ENCODE data around the gene SCAMP4. TPM values are rescaled to one million over a fixed set of nuclear protein-coding genes. Genes with fewer than 3 reads are reported as not detected.
A peak's percentile ranks its signal among the peaks of the same experiment; 100 is the strongest.

The SCAMP4 gene
- total and polyA plus RNA-seq, 2 of the 13 experiments (the other 11 are each of a cell fraction or from before 2014, with no cell fraction given) = 10.7 to 13.7 TPM

- no peak for TF ChIP-seq FUBP1 (CRISPR knock-in tag; IDR thresholded peaks at IDR 0.05; ENCODE audit: borderline replicate concordance)
These were observed 23.0 kb upstream of the SCAMP4 start (continued) for GRCh38 chr19:1882089-1882785.

GRCh38 chr19:1882786-1883692, 22.2 kb upstream of the SCAMP4 start:
- peaks cover 0 to 3% of the 10 kb centered on the region in 2 experiments; a peak in 1 of 5 replicates for H3K36me3 ChIP-seq (replicated peaks in 1 of 2; ENCODE audit: control insufficient read depth in 1 of 2, insufficient read depth in 2 of 2, low read length in 2 of 2)
- H3K4me1 ChIP-seq (ENCODE audit: insufficient read depth, low read length) = peaks cover 42% of the 10 kb centered on the region
- DNase-seq (ENCODE audit: low spot score) (no peak), ATAC-seq (no peak), FAIRE-seq (no peak)
- 85% methylated on average over 15 of the region's 25 CpGs for WGBS (ENCODE audit: low lambda C conversion rate)
- H2AFZ ChIP-seq (ENCODE audit: low read length) = no peak overlapping the region
- H3K4me2 ChIP-seq (ENCODE audit: low read depth, low read length) = peak overlapping the region; percentile 91
- peaks cover 32% of the 10 kb centered on the region for H3K79me2 ChIP-seq (ENCODE audit: insufficient read depth, low read length)
- CTCF ChIA-PET (ENCODE audit: low intra/inter-chr PET ratio, low total read pairs) = no interaction called here
- POLR2A ChIA-PET = interaction anchor here (0.6 kb wide), 1 partner anchor 13 kb away, joined by 3 read pairs; no protein-coding TSS in a partner anchor
- H3K27ac ChIP-seq (ENCODE audit: extremely low read length, insufficient read depth, low read length) = no peak overlapping the region
- peaks cover 16% of the 10 kb centered on the region for H4K20me1 ChIP-seq (ENCODE audit: insufficient read depth, low read length)
- intact Hi-C loops (cut with micrococcal nuclease; ENCODE audit: unreplicated experiment) = loop anchor here (1.0 kb wide), 1 partner anchor 16 kb away; no protein-coding TSS in a partner anchor
- no peaks in the 10 kb centered on the region for H3K27me3 ChIP-seq (ENCODE audit: control insufficient read depth in 1 of 2, insufficient read depth in 2 of 2, low read length in 2 of 2)
- in situ Hi-C loops (cut with HindIII; ENCODE audit: extremely low pct_ligation_motif_present, low pct_unique_long_range_greater_than_20kb) = no loop called here
- H3K9me3 ChIP-seq (ENCODE audit: low read length) = no peaks in the 10 kb centered on the region
- H3K9ac ChIP-seq (ENCODE audit: insufficient read depth, low read depth, low read length) = peak overlapping the region; percentile 90; the same call in 1 of the 2 replicates
- BruUV-seq (replicated peaks) = no TSS peak
- no peak for TF ChIP-seq RARA (CRISPR knock-in tag; IDR thresholded peaks at IDR 0.05)
- peak; percentile 10 to 39; a peak in 1 of 4 replicates for TF ChIP-seq MAFK (conservative IDR thresholded peaks at IDR 0.05 in 1 of 2, IDR thresholded peaks at IDR 0.05 in 1 of 2; ENCODE audit: low read length in 2 of 2)
- no peak for TF ChIP-seq ZNF296 (CRISPR knock-in tag; conservative IDR thresholded peaks at IDR 0.05)
- H3K4me3 ChIP-seq (replicated peaks in 1 of 3; ENCODE audit: insufficient read depth in 1 of 3, low read depth in 2 of 3, low read length in 3 of 3) = peak overlapping the region in 1 of 3 experiments; percentile 99; a peak in 2 of 6 replicates

All from HepG2 (cell line).